Effector memory CD8-positive, alpha-beta T cell (primary cell): ENCODE measurements around the gene FBLN1.
A peak's percentile ranks its signal among the peaks of the same experiment; 100 is the strongest.
"Not testable (repeated sequence)": the region's sequence is repeated elsewhere in the genome, so short reads cannot be mapped to it uniquely, and the experiment has no call there.

ENCODE experiments used
- ATAC-seq: fragments of 150-1000 bp; cut with Tn5 transposase; replicated peaks from 2 replicates; pipeline ENCODE4 v1.10.0; 2021; ENCODE audit warnings: mild to moderate bottlenecking, moderate library complexity
- DNase-seq, 3 experiments: peaks; one replicate each; pipeline ENCODE4 v3.0.0; 2021
- H3K27ac Mint-ChIP-seq, 2 donors: one replicate each; pipeline ENCODE4 v1.8.0; 2022; ENCODE audit warnings: mild to moderate bottlenecking in 2 of 2, mixed read lengths in 2 of 2, moderate library complexity in 2 of 2
- H3K27me3 Mint-ChIP-seq, 2 donors: one replicate each; pipeline ENCODE4 v1.8.0; 2022; ENCODE audit warnings: mixed read lengths in 2 of 2
- H3K36me3 Mint-ChIP-seq: one replicate; pipeline ENCODE4 v1.8.0; 2022; ENCODE audit warnings: mild to moderate bottlenecking, moderate library complexity, mixed read lengths; ENCODE audit not compliant: insufficient read depth
- H3K4me1 Mint-ChIP-seq, 2 donors: one replicate each; pipeline ENCODE4 v1.8.0; 2022; ENCODE audit warnings: low read depth in 2 of 2, mixed read lengths in 2 of 2
- H3K4me3 Mint-ChIP-seq, 2 donors: one replicate each; pipeline ENCODE4 v1.8.0; 2022; ENCODE audit warnings: mild to moderate bottlenecking in 2 of 2, mixed read lengths in 2 of 2, moderate library complexity in 2 of 2
- H3K9me3 Mint-ChIP-seq, 2 donors: one replicate each; pipeline ENCODE4 v1.8.0; 2022; ENCODE audit warnings: mixed read lengths in 2 of 2

The FBLN1 gene

GRCh38 chr22:45608045-45608444, 105.4 kb downstream of the FBLN1 start:
- not testable (repeated sequence) for H3K36me3 Mint-ChIP-seq, H3K9me3 Mint-ChIP-seq, DNase-seq, ATAC-seq
- Mint-ChIP-seq H3K27ac (peak overlapping the region in 1 of 2 donors; percentile 93), H3K4me1 (peaks cover 8 to 22% of the 10 kb centered on the region in 2 donors), H3K4me3 (peak overlapping the region in 1 of 2 donors; percentile 67), H3K27me3 (peaks cover 0 to 11% of the 10 kb centered on the region in 2 donors)

- peaks cover 8 to 22% of the 10 kb centered on the region in 2 donors for H3K4me1 Mint-ChIP-seq
- H3K27ac Mint-ChIP-seq: peak overlapping the region; percentile 62 to 93
- H3K4me3 Mint-ChIP-seq: peak overlapping the region; percentile 23 to 67
- ATAC-seq: peak; percentile 84
- H3K36me3 Mint-ChIP-seq: peaks cover 4% of the 10 kb centered on the region
- peaks cover 0 to 11% of the 10 kb centered on the region in 2 donors for H3K27me3 Mint-ChIP-seq
- H3K9me3 Mint-ChIP-seq: no peaks in the 10 kb centered on the region
- peak in 2 of 3 experiments; percentile 21 to 23 for DNase-seq
These were observed 106.1 kb downstream of the FBLN1 start for GRCh38 chr22:45608763-45609180.

- DNase-seq (peak in 2 of 3 experiments; percentile 37 to 40), ATAC-seq (peak; percentile 72)
- peaks cover 2% of the 10 kb centered on the region for H3K36me3 Mint-ChIP-seq
- H3K27me3 Mint-ChIP-seq: no peaks in the 10 kb centered on the region
- no peaks in the 10 kb centered on the region for H3K9me3 Mint-ChIP-seq
- peaks cover 8 to 22% of the 10 kb centered on the region in 2 donors for H3K4me1 Mint-ChIP-seq
- peak overlapping the region in 1 of 2 donors; percentile 74 for H3K4me3 Mint-ChIP-seq
- peak overlapping the region; percentile 27 to 87 for H3K27ac Mint-ChIP-seq
These were observed 109.8 kb downstream of the FBLN1 start for GRCh38 chr22:45612451-45612901.

- Mint-ChIP-seq H3K36me3 (no peaks in the 10 kb centered on the region), H3K27me3 (no peaks in the 10 kb centered on the region), H3K4me1 (peaks cover 8 to 22% of the 10 kb centered on the region in 2 donors), H3K27ac (peak overlapping the region; percentile 27 to 87), H3K9me3 (no peaks in the 10 kb centered on the region), H3K4me3 (peak overlapping the region in 1 of 2 donors; percentile 74)
- DNase-seq: no peak
- ATAC-seq: peak; percentile 13
These were observed 110.3 kb downstream of the FBLN1 start for GRCh38 chr22:45612940-45613339.

GRCh38 chr22:45615364-45615763, 112.7 kb downstream of the FBLN1 start:
- no peak for DNase-seq
- peaks cover 0 to 20% of the 10 kb centered on the region in 2 donors for H3K4me1 Mint-ChIP-seq
- no peaks in the 10 kb centered on the region for H3K9me3 Mint-ChIP-seq
- no peak overlapping the region for H3K4me3 Mint-ChIP-seq
- no peaks in the 10 kb centered on the region for H3K36me3 Mint-ChIP-seq
- no peaks in the 10 kb centered on the region for H3K27me3 Mint-ChIP-seq
- peak overlapping the region in 1 of 2 donors; percentile 51 for H3K27ac Mint-ChIP-seq
- ATAC-seq: no peak

GRCh38 chr22:45616432-45616831, 113.7 kb downstream of the FBLN1 start:
- Mint-ChIP-seq H3K27me3 (no peaks in the 10 kb centered on the region), H3K4me1 (peaks cover 0 to 20% of the 10 kb centered on the region in 2 donors), H3K27ac (no peak overlapping the region), H3K36me3 (no peaks in the 10 kb centered on the region), H3K9me3 (no peaks in the 10 kb centered on the region), H3K4me3 (no peak overlapping the region)
- DNase-seq (no peak), ATAC-seq (no peak)

GRCh38 chr22:45617948-45618347, 115.3 kb downstream of the FBLN1 start:
- no peak for ATAC-seq
- DNase-seq: no peak
- no peaks in the 10 kb centered on the region for H3K9me3 Mint-ChIP-seq
- peaks cover 0 to 13% of the 10 kb centered on the region in 2 donors for H3K4me1 Mint-ChIP-seq
- no peaks in the 10 kb centered on the region for H3K27me3 Mint-ChIP-seq
- H3K36me3 Mint-ChIP-seq: no peaks in the 10 kb centered on the region
- no peak overlapping the region for H3K4me3 Mint-ChIP-seq
- H3K27ac Mint-ChIP-seq: no peak overlapping the region

- no peak for DNase-seq
- H3K36me3 Mint-ChIP-seq: no peaks in the 10 kb centered on the region
- H3K27ac Mint-ChIP-seq: no peak overlapping the region
- H3K27me3 Mint-ChIP-seq: peaks cover 3 to 14% of the 10 kb centered on the region in 2 donors
- H3K9me3 Mint-ChIP-seq: no peaks in the 10 kb centered on the region
- no peak overlapping the region for H3K4me3 Mint-ChIP-seq
- ATAC-seq: no peak
- H3K4me1 Mint-ChIP-seq: peaks cover 0 to 8% of the 10 kb centered on the region in 2 donors
These were observed 118.0 kb downstream of the FBLN1 start for GRCh38 chr22:45620706-45621105.

GRCh38 chr22:45621836-45622600, 119.3 kb downstream of the FBLN1 start:
- H3K4me3 Mint-ChIP-seq: no peak overlapping the region

GRCh38 chr22:45623464-45624145, 120.9 kb downstream of the FBLN1 start:
- DNase-seq, H3K4me3 Mint-ChIP-seq, H3K4me1 Mint-ChIP-seq, H3K36me3 Mint-ChIP-seq, H3K9me3 Mint-ChIP-seq, H3K27ac Mint-ChIP-seq, ATAC-seq: not testable (repeated sequence)
- peaks cover 7 to 16% of the 10 kb centered on the region in 2 donors for H3K27me3 Mint-ChIP-seq

More at GRCh38 chr22:45621836-45622600, 119.3 kb downstream of the FBLN1 start:
- no peak overlapping the region for H3K27ac Mint-ChIP-seq
- DNase-seq: no peak
- H3K9me3 Mint-ChIP-seq: no peaks in the 10 kb centered on the region
- ATAC-seq: no peak
- H3K27me3 Mint-ChIP-seq: peaks cover 7 to 16% of the 10 kb centered on the region in 2 donors
- H3K36me3 Mint-ChIP-seq: no peaks in the 10 kb centered on the region
- H3K4me1 Mint-ChIP-seq: peaks cover 0 to 8% of the 10 kb centered on the region in 2 donors

- no peaks in the 10 kb centered on the region for H3K9me3 Mint-ChIP-seq
- H3K36me3 Mint-ChIP-seq: peaks cover 3% of the 10 kb centered on the region
- DNase-seq: no peak
- peaks cover 0 to 8% of the 10 kb centered on the region in 2 donors for H3K4me1 Mint-ChIP-seq
- H3K4me3 Mint-ChIP-seq: no peak overlapping the region
- no peak for ATAC-seq
- peaks cover 29 to 36% of the 10 kb centered on the region in 2 donors for H3K27me3 Mint-ChIP-seq
- H3K27ac Mint-ChIP-seq: no peak overlapping the region
These were observed 123.5 kb downstream of the FBLN1 start for GRCh38 chr22:45626198-45626651.

GRCh38 chr22:45627489-45628233, 125.0 kb downstream of the FBLN1 start:
- H3K27me3 Mint-ChIP-seq: peaks cover 43 to 51% of the 10 kb centered on the region in 2 donors
- H3K4me3 Mint-ChIP-seq: no peak overlapping the region
- DNase-seq: no peak
- H3K9me3 Mint-ChIP-seq: no peaks in the 10 kb centered on the region
- H3K27ac Mint-ChIP-seq: no peak overlapping the region
- H3K4me1 Mint-ChIP-seq: peaks cover 0 to 8% of the 10 kb centered on the region in 2 donors
- ATAC-seq: no peak
- H3K36me3 Mint-ChIP-seq: peaks cover 3% of the 10 kb centered on the region

- peaks cover 0 to 8% of the 10 kb centered on the region in 2 donors for H3K4me1 Mint-ChIP-seq
- ATAC-seq (no peak), DNase-seq (no peak)
- H3K27ac Mint-ChIP-seq: no peak overlapping the region
- H3K9me3 Mint-ChIP-seq: no peaks in the 10 kb centered on the region
- H3K36me3 Mint-ChIP-seq: peaks cover 3% of the 10 kb centered on the region
- peaks cover 52% of the 10 kb centered on the region in 2 donors for H3K27me3 Mint-ChIP-seq
- no peak overlapping the region for H3K4me3 Mint-ChIP-seq
These were observed 125.8 kb downstream of the FBLN1 start for GRCh38 chr22:45628515-45628914.
